Left kidney (tissue), 2 donors: Measurements from ENCODE around the gene CAMKK2. TPM values are rescaled to one million over a fixed set of nuclear protein-coding genes. Genes with fewer than 3 reads are reported as not detected.
A peak's percentile ranks its signal among the peaks of the same experiment; 100 is the strongest.
"Not testable (repeated sequence)": the region's sequence is repeated elsewhere in the genome, so short reads cannot be mapped to it uniquely, and the experiment has no call there.

Source experiments
- DNase-seq: peaks from one replicate; pipeline ENCODE4 v3.0.0-alpha.2; 2013
- polyA plus RNA-seq: library from polyadenylated mRNA; unstranded; fragments of 120-200 nt; gene quantifications from one replicate; pipeline ENCODE4 v1.2.1, GENCODE V29; 2013; ENCODE audit not compliant: insufficient read length

The CAMKK2 gene
- polyA plus RNA-seq, 1 donor = 37.6 TPM

GRCh38 chr12:121299662-121300061 lies 3.2 kb upstream of the CAMKK2 start:
- DNase-seq = no peak

- not testable (repeated sequence) for DNase-seq
Observed at GRCh38 chr12:121298411-121298810, 1.9 kb upstream of the CAMKK2 start.

- peak; percentile 61 for DNase-seq
Observed at GRCh38 chr12:121297435-121297991, 1.0 kb upstream of the CAMKK2 start.

- no peak for DNase-seq
Observed at GRCh38 chr12:121295746-121296617, 527 bp downstream of the CAMKK2 start.

GRCh38 chr12:121295116-121295745 lies 1.3 kb downstream of the CAMKK2 start:
- no peak for DNase-seq

- no peak for DNase-seq
Observed at GRCh38 chr12:121294151-121294889, 2.2 kb downstream of the CAMKK2 start.

- DNase-seq = no peak
Observed at GRCh38 chr12:121293603-121294002, 2.9 kb downstream of the CAMKK2 start.

GRCh38 chr12:121290410-121290809 lies 6.1 kb downstream of the CAMKK2 start:
- DNase-seq = no peak

- no peak for DNase-seq
Observed at GRCh38 chr12:121289962-121290361, 6.5 kb downstream of the CAMKK2 start.

GRCh38 chr12:121288986-121289385 lies 7.5 kb downstream of the CAMKK2 start:
- no peak for DNase-seq

- DNase-seq = no peak
Observed at GRCh38 chr12:121288158-121288845, 8.2 kb downstream of the CAMKK2 start.

- no peak for DNase-seq
Observed at GRCh38 chr12:121287267-121287954, 9.1 kb downstream of the CAMKK2 start.

- DNase-seq = no peak
Observed at GRCh38 chr12:121285856-121286255, 10.7 kb downstream of the CAMKK2 start.

- no peak for DNase-seq
Observed at GRCh38 chr12:121284551-121285390, 11.7 kb downstream of the CAMKK2 start.

- no peak for DNase-seq
Observed at GRCh38 chr12:121283841-121284240, 12.7 kb downstream of the CAMKK2 start.

- no peak for DNase-seq
Observed at GRCh38 chr12:121283388-121283787, 13.1 kb downstream of the CAMKK2 start.

- not testable (repeated sequence) for DNase-seq
Observed at GRCh38 chr12:121282910-121283309, 13.6 kb downstream of the CAMKK2 start.

GRCh38 chr12:121282072-121282742 lies 14.3 kb downstream of the CAMKK2 start:
- DNase-seq = no peak

GRCh38 chr12:121281116-121281515 lies 15.4 kb downstream of the CAMKK2 start:
- DNase-seq = not testable (repeated sequence)

- not testable (repeated sequence) for DNase-seq
Observed at GRCh38 chr12:121280531-121280930, 16.0 kb downstream of the CAMKK2 start.
